Neural crest cell (in vitro differentiated cells): ENCODE measurements around the gene RGS14. TPM values are rescaled to one million over a fixed set of nuclear protein-coding genes. Genes with fewer than 3 reads are reported as not detected.
A peak's percentile ranks its signal among the peaks of the same experiment; 100 is the strongest.

Source experiments
- DNase-seq: peaks from one replicate; pipeline ENCODE4 v3.0.0; 2021; ENCODE audit warnings: low read depth, mixed read lengths, low spot score
- H3K27ac Mint-ChIP-seq: one replicate; pipeline ENCODE4 v1.8.0; 2021; ENCODE audit warnings: mild to moderate bottlenecking, mixed read lengths; ENCODE audit not compliant: unreplicated experiment
- H3K27me3 Mint-ChIP-seq: 2 replicates; pipeline ENCODE4 v1.8.0; 2021; ENCODE audit warnings: low read depth, mild to moderate bottlenecking, mixed read lengths
- H3K36me3 Mint-ChIP-seq: 2 replicates; pipeline ENCODE4 v1.8.0; 2021; ENCODE audit warnings: low read depth, mild to moderate bottlenecking, mixed read lengths
- H3K4me1 Mint-ChIP-seq: 2 replicates; pipeline ENCODE4 v1.8.0; 2021; ENCODE audit warnings: mixed read lengths
- H3K4me3 Mint-ChIP-seq: one replicate; pipeline ENCODE4 v1.8.0; 2021; ENCODE audit warnings: mild to moderate bottlenecking, mixed read lengths
- H3K9me3 Mint-ChIP-seq: 2 replicates; pipeline ENCODE4 v1.8.0; 2021; ENCODE audit warnings: mixed read lengths
- CTCF ChIP-seq: fragments of 200-600 bp; sonication (generic); conservative IDR thresholded peaks from 2 replicates; pipeline ENCODE4 v1.5.0; 2021; ENCODE audit warnings: antibody characterized with exemption, mild to moderate bottlenecking
- long read RNA-seq: library from polyadenylated mRNA; unstranded; transcript quantifications from one replicate; pipeline ENCODE4 v2.0.0, GENCODE V29; 2020
- total RNA-seq: library from RNA; stranded (reverse); gene quantifications from 2 replicates; pipeline ENCODE4 v1.2.1, GENCODE V29; 2021

RGS14 gene
- 12.3 and 15.7 TPM in 2 replicates for total RNA-seq
- long read RNA-seq, partial matches to known transcripts, result 1 of 2 reads
- long read RNA-seq, other reads (novel, unspliced or antisense), result 0 of 2 reads

- peaks cover 5% of the 10 kb centered on the region for H3K4me1 Mint-ChIP-seq
- no peak for DNase-seq
- TF ChIP-seq CTCF, result no peak
- H3K27me3 Mint-ChIP-seq, result peaks cover 40% of the 10 kb centered on the region
- H3K9me3 Mint-ChIP-seq, result no peaks in the 10 kb centered on the region
- no peak within 1 kb of the TSS for H3K27ac Mint-ChIP-seq
- no peaks in the 10 kb centered on the region for H3K36me3 Mint-ChIP-seq
- H3K4me3 Mint-ChIP-seq, result no peak within 1 kb of the TSS
Observed at GRCh38 chr5:177357459-177358351, at the start of gene RGS14. Gene RGS14, plus strand, starts transcription at chr5:177357924. Its CDS starts 101 bp downstream, at chr5:177358025.

GRCh38 chr5:177308740-177309139, 49.0 kb upstream of the RGS14 start:
- no peak for TF ChIP-seq CTCF
- peak overlapping the region; percentile 94 for H3K4me3 Mint-ChIP-seq
- peaks cover 52% of the 10 kb centered on the region for H3K4me1 Mint-ChIP-seq
- no peak overlapping the region for H3K27ac Mint-ChIP-seq
- peaks cover 10% of the 10 kb centered on the region for H3K27me3 Mint-ChIP-seq
- no peaks in the 10 kb centered on the region for H3K9me3 Mint-ChIP-seq
- peaks cover 12% of the 10 kb centered on the region for H3K36me3 Mint-ChIP-seq
- no peak for DNase-seq

- peak overlapping the region; percentile 50 for H3K27ac Mint-ChIP-seq
Observed at GRCh38 chr5:177309351-177310191, 48.2 kb upstream of the RGS14 start.

GRCh38 chr5:177310332-177310731, 47.4 kb upstream of the RGS14 start:
- no peak for TF ChIP-seq CTCF
- DNase-seq, result no peak
- Mint-ChIP-seq H3K4me1 (peaks cover 39% of the 10 kb centered on the region), H3K4me3 (peak overlapping the region; percentile 94), H3K27me3 (peaks cover 6% of the 10 kb centered on the region), H3K9me3 (no peaks in the 10 kb centered on the region), H3K36me3 (peaks cover 12% of the 10 kb centered on the region), H3K27ac (no peak overlapping the region)

More at GRCh38 chr5:177309351-177310191, 48.2 kb upstream of the RGS14 start:
- DNase-seq, result peak; percentile 61
- TF ChIP-seq CTCF, result peak; percentile 89
- Mint-ChIP-seq H3K9me3 (no peaks in the 10 kb centered on the region), H3K36me3 (peaks cover 12% of the 10 kb centered on the region), H3K4me1 (peaks cover 46% of the 10 kb centered on the region), H3K27me3 (peaks cover 6% of the 10 kb centered on the region), H3K4me3 (peak overlapping the region; percentile 94)

- Mint-ChIP-seq H3K36me3 (peaks cover 11% of the 10 kb centered on the region), H3K27me3 (peaks cover 6% of the 10 kb centered on the region), H3K4me1 (peaks cover 33% of the 10 kb centered on the region), H3K4me3 (peak overlapping the region; percentile 89), H3K27ac (peak overlapping the region; percentile 25), H3K9me3 (no peaks in the 10 kb centered on the region)
- TF ChIP-seq CTCF, result no peak
- DNase-seq, result no peak
Observed at GRCh38 chr5:177310757-177311391, 46.9 kb upstream of the RGS14 start.
